Endothelial cell (in vitro differentiated cells): Measurements from ENCODE around the gene CACNA1F. TPM values are rescaled to one million over a fixed set of nuclear protein-coding genes. Genes with fewer than 3 reads are reported as not detected.

Experiments used
- DNase-seq: peaks from one replicate; pipeline ENCODE4 v3.0.0; 2021; ENCODE audit warnings: low spot score
- H3K27ac Mint-ChIP-seq: one replicate; pipeline ENCODE4 v1.8.0; 2021; ENCODE audit warnings: mixed read lengths, inconsistent platforms; ENCODE audit not compliant: unreplicated experiment
- H3K27me3 Mint-ChIP-seq: one replicate; pipeline ENCODE4 v1.8.0; 2021; ENCODE audit warnings: mild to moderate bottlenecking, moderate library complexity, mixed read lengths, inconsistent platforms; ENCODE audit not compliant: unreplicated experiment
- H3K36me3 Mint-ChIP-seq: one replicate; pipeline ENCODE4 v1.8.0; 2021; ENCODE audit warnings: mild to moderate bottlenecking, low read depth, mixed read lengths, inconsistent platforms; ENCODE audit not compliant: unreplicated experiment
- H3K4me1 Mint-ChIP-seq: one replicate; pipeline ENCODE4 v1.8.0; 2021; ENCODE audit warnings: mild to moderate bottlenecking, mixed read lengths, inconsistent platforms; ENCODE audit not compliant: unreplicated experiment
- H3K4me3 Mint-ChIP-seq: one replicate; pipeline ENCODE4 v1.8.0; 2021; ENCODE audit warnings: mild to moderate bottlenecking, mixed read lengths, inconsistent platforms; ENCODE audit not compliant: unreplicated experiment
- H3K9me3 Mint-ChIP-seq: one replicate; pipeline ENCODE4 v1.8.0; 2021; ENCODE audit warnings: mixed read lengths, inconsistent platforms; ENCODE audit not compliant: unreplicated experiment
- CTCF ChIP-seq: fragments of 200-600 bp; sonication (generic); IDR thresholded peaks from one replicate; pipeline ENCODE4 v1.5.0; 2021; ENCODE audit warnings: antibody characterized with exemption; ENCODE audit not compliant: unreplicated experiment
- total RNA-seq: library from RNA; stranded (reverse); fragmentation: NEBNext Ultra II Directional; extraction: Animal tissue kit (Norgen Biotek cat#: 25700); gene quantifications from one replicate; pipeline ENCODE4 v1.2.1, GENCODE V29; 2021; ENCODE audit not compliant: unreplicated experiment

CACNA1F gene
- total RNA-seq, 1 donor from 2014 or later, result 0.59 TPM

- no peaks in the 10 kb centered on the region for H3K9me3 Mint-ChIP-seq
- no peaks in the 10 kb centered on the region for H3K4me1 Mint-ChIP-seq
- no peak for DNase-seq
- H3K27me3 Mint-ChIP-seq, result peaks cover 12% of the 10 kb centered on the region
- no peaks in the 10 kb centered on the region for H3K36me3 Mint-ChIP-seq
- H3K4me3 Mint-ChIP-seq, result no peak overlapping the region
- no peak for TF ChIP-seq CTCF
- no peak overlapping the region for H3K27ac Mint-ChIP-seq
These were observed 20.3 kb downstream of the CACNA1F start for GRCh38 chrX:49212861-49213260.

- Mint-ChIP-seq H3K9me3 (no peaks in the 10 kb centered on the region), H3K27ac (no peak overlapping the region), H3K27me3 (peaks cover 12% of the 10 kb centered on the region), H3K36me3 (no peaks in the 10 kb centered on the region), H3K4me3 (no peak overlapping the region), H3K4me1 (no peaks in the 10 kb centered on the region)
- TF ChIP-seq CTCF, result no peak
- no peak for DNase-seq
These were observed 20.9 kb downstream of the CACNA1F start for GRCh38 chrX:49212209-49212608.

- H3K36me3 Mint-ChIP-seq, result no peaks in the 10 kb centered on the region
These were observed 22.1 kb downstream of the CACNA1F start for GRCh38 chrX:49211074-49211473.

GRCh38 chrX:49210406-49210805 lies 22.7 kb downstream of the CACNA1F start:
- no peaks in the 10 kb centered on the region for H3K9me3 Mint-ChIP-seq
- no peak overlapping the region for H3K4me3 Mint-ChIP-seq
- H3K36me3 Mint-ChIP-seq, result no peaks in the 10 kb centered on the region
- no peak for TF ChIP-seq CTCF
- no peaks in the 10 kb centered on the region for H3K4me1 Mint-ChIP-seq
- H3K27ac Mint-ChIP-seq, result no peak overlapping the region
- H3K27me3 Mint-ChIP-seq, result peaks cover 3% of the 10 kb centered on the region
- no peak for DNase-seq

More at GRCh38 chrX:49211074-49211473, 22.1 kb downstream of the CACNA1F start:
- no peak for TF ChIP-seq CTCF
- no peaks in the 10 kb centered on the region for H3K4me1 Mint-ChIP-seq
- no peaks in the 10 kb centered on the region for H3K9me3 Mint-ChIP-seq
- no peak overlapping the region for H3K4me3 Mint-ChIP-seq
- H3K27me3 Mint-ChIP-seq, result peaks cover 8% of the 10 kb centered on the region
- H3K27ac Mint-ChIP-seq, result no peak overlapping the region
- DNase-seq, result no peak

GRCh38 chrX:49209434-49210251 lies 23.5 kb downstream of the CACNA1F start:
- DNase-seq, result no peak
- H3K36me3 Mint-ChIP-seq, result no peaks in the 10 kb centered on the region
- H3K9me3 Mint-ChIP-seq, result no peaks in the 10 kb centered on the region
- TF ChIP-seq CTCF, result no peak
- no peak overlapping the region for H3K27ac Mint-ChIP-seq
- no peak overlapping the region for H3K4me3 Mint-ChIP-seq
- peaks cover 3% of the 10 kb centered on the region for H3K27me3 Mint-ChIP-seq
- no peaks in the 10 kb centered on the region for H3K4me1 Mint-ChIP-seq
